Measurements from ENCODE around the gene ZNF280C.

The ZNF280C gene

GRCh38 chrX:130174045-130174704 lies 94.5 kb downstream of the ZNF280C start:
- DNase-seq: no peak

GRCh38 chrX:130173190-130173895 lies 95.4 kb downstream of the ZNF280C start:
- DNase-seq: peak; percentile 53

- DNase-seq: no peak
Observed at GRCh38 chrX:130172127-130172845, 96.4 kb downstream of the ZNF280C start.

- no peak for DNase-seq
Observed at GRCh38 chrX:130171446-130172126, 97.1 kb downstream of the ZNF280C start, which contains the start of gene RAB33A. TSS of gene RAB33A (plus strand) at chrX:130171962. CDS start at chrX:130172063, 101 bp downstream.

GRCh38 chrX:130170752-130171445 lies 97.8 kb downstream of the ZNF280C start:
- peak; percentile 51 for DNase-seq

- no peak for DNase-seq
Observed at GRCh38 chrX:130167040-130167439, 101.7 kb downstream of the ZNF280C start.

GRCh38 chrX:130166503-130166777 lies 102.3 kb downstream of the ZNF280C start:
- DNase-seq: no peak

GRCh38 chrX:130165703-130166502 lies 102.8 kb downstream of the ZNF280C start, which contains the start of gene AIFM1:
TSS of gene AIFM1 (minus strand) at chrX:130165841. CDS start at chrX:130165656, 185 bp downstream.
- DNase-seq: peak; percentile 87

- no peak for DNase-seq
Observed at GRCh38 chrX:130165181-130165702, 103.5 kb downstream of the ZNF280C start.

GRCh38 chrX:130163398-130163797 lies 105.3 kb downstream of the ZNF280C start:
- DNase-seq: no peak

- no peak for DNase-seq
Observed at GRCh38 chrX:130162094-130162735, 106.5 kb downstream of the ZNF280C start.

- DNase-seq: no peak
Observed at GRCh38 chrX:130159776-130160175, 108.9 kb downstream of the ZNF280C start.

GRCh38 chrX:130158311-130158710 lies 110.4 kb downstream of the ZNF280C start:
- DNase-seq: no peak

GRCh38 chrX:130155564-130155963 lies 113.1 kb downstream of the ZNF280C start:
- no peak for DNase-seq

Data from GF-D8 (cell line).